GM18526 (cell line): Measurements from ENCODE around the gene LEF1.

Experiments
- POLR2A ChIP-seq: IDR thresholded peaks from 3 replicates; pipeline ENCODE4 v1.6.1; 2011; ENCODE audit not compliant: insufficient read length; ENCODE audit errors: extremely low read depth

Gene LEF1

DNA sequence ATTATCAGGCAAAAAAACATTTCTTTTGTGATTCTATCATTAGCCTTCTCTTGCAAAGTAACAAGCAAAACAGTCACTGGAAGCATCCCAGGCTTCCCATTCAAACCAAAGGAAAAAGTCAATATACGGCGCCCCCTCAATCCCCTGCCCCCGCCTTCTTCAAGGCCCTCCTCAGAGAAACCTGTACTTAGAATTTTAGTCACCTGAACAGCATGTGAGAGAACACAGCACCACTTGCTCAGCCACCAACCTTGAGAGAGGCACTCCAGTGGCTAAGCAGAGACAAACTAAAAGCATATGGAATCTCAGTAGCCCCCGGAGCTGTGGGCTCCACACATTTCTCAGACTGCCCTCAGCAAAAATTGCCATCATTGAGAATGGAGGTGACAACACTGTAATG lies 25.2 kb downstream of the LEF1 start:
- TF ChIP-seq POLR2A, result no peak

GRCh38 chr4:108142870-108143269 lies 25.9 kb downstream of the LEF1 start:
- no peak for TF ChIP-seq POLR2A

- no peak for TF ChIP-seq POLR2A
These were observed 27.4 kb downstream of the LEF1 start for GRCh38 chr4:108141213-108141950.

DNA sequence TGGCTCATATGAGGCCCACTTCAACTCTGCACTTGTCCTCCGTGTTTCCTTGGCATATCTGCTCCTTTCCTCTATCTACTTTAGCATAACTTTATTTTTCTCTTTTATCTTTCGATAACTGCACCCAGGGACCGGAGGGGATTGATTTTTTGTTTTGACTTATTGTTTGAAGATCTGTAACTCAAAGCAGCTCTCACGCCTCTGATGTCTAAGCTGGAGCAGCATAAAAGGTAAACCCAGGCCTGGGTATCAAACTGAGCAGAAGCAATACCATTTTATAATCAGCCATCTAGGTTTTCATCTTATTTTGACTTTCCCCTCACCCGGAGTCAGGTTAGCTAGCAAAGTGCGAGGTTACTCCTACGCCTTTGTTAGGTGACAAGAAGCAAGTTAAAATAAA lies 28.4 kb downstream of the LEF1 start:
- no peak for TF ChIP-seq POLR2A

DNA sequence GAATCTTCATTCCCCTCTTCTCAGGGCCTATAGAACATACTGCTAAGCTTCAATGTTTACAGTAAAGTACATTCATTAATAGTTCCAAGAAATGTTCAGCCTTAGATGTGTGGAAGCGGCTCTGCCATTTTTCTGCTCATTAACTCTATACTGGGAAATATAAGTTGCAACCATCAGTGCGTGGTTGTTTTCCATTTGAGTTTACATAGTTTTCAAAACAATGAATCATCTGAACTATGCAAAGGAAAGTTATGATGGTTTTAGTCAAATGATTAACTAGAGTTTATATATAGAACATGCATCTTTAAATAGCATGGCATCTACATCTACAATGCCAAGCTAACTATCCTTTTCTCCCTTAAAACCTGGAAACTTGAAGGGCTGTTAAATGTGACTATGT lies 29.6 kb downstream of the LEF1 start:
- no peak for TF ChIP-seq POLR2A

- no peak for TF ChIP-seq POLR2A
These were observed 33.1 kb downstream of the LEF1 start for GRCh38 chr4:108135549-108136209.

GRCh38 chr4:108130955-108131354 lies 37.8 kb downstream of the LEF1 start:
- TF ChIP-seq POLR2A, result no peak

- no peak for TF ChIP-seq POLR2A
These were observed 39.5 kb downstream of the LEF1 start for GRCh38 chr4:108129196-108129595.

GRCh38 chr4:108126806-108127205 lies 41.9 kb downstream of the LEF1 start:
- TF ChIP-seq POLR2A, result no peak

GRCh38 chr4:108120789-108121188 lies 47.9 kb downstream of the LEF1 start:
- TF ChIP-seq POLR2A, result no peak

- TF ChIP-seq POLR2A, result no peak
These were observed 49.4 kb downstream of the LEF1 start for GRCh38 chr4:108119199-108119800.

DNA sequence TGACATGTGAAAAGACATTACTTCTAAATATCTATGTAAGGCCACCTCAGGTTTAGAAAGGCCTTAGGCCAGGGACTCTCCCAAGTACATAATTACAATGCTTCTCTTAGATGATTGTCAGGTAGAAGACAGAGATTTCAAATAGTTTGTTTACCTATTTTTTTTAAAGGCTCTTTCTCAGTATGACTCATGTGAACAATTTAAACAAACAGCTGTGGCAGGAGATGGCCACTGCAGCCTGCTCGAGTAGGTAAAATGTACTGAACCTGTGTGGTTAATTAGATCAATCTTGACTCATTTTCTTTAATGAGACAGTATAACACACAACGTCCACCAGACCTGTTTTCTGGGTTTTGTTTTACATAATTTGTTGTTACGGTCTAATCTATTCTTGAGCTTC lies 50.2 kb downstream of the LEF1 start:
- no peak for TF ChIP-seq POLR2A

DNA sequence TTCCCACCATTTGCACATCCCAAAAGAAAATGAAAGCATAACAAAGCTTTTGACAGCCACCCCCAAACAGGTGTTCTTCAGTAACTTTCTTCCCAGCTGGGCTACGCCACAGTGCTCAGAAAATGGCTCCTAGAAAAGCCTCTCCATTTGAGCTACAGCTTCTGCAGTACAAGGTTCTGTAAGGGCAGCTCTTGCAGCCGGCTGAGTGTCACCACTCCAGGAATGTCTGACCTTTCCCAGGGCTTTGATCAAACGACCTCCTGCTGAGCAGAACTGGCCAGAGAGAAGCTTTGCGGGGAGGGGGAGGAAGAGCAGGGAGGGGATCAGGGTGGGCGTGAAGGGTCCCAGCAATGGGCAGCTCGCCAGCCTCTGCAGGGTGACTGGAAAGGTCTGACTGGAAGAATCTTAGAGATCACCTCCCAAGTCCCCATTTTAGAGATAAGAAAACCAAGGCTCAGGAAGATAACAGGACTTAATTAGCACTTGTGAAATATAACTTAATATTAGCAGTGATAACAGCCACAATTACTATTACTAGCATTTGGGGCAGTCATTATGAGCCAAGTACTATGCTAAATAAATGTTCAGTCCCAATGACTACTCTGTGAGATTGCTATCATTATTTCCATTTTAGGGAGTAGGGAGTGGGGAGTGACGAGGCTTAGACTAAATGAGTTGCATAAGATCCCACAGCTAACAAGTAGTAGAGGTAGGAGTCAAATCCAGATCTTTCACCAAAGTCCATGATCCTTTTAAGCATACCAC lies 51.1 kb downstream of the LEF1 start:
- TF ChIP-seq POLR2A, result no peak

GRCh38 chr4:108116423-108117168 lies 52.1 kb downstream of the LEF1 start:
- TF ChIP-seq POLR2A, result no peak

DNA sequence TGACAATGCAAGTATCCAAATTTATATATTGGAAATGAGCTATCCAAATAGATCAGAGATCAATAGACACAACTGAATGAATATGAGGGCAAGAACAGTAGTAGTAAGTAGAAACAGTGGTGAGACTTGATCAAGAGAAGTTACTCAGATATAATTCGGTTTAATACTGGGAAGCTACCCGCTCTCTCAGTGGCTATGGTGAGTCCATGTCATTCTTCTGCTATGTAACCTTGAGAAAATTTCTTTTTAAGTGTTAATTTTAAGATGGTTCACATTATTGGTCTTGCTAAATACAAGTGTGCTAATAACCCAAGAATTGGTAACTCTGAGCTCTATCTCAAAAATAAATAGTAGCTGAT lies 53.6 kb downstream of the LEF1 start:
- TF ChIP-seq POLR2A, result no peak

GRCh38 chr4:108114503-108114902 lies 54.2 kb downstream of the LEF1 start:
- TF ChIP-seq POLR2A, result no peak

DNA sequence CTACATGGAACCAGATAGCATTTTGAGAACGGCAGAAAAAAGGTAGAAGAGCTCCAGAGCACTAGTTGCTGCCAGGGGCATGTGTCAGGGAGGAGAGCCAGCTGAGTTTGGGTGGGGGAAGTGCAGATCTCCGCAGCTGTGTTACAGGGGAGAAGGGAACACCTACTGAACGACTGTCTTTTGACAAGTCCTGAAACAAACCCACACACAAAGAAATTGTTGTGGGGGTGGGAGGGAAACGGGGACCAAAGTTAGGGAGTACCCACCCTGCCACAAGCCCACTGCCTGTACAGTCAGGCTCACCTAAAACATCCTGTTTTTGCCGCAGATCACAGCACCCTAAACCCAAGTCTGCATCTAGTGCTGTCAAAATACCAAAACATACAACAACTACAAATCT lies 55.5 kb downstream of the LEF1 start:
- TF ChIP-seq POLR2A, result no peak
